ENCODE results near the gene GFOD1.
A peak's percentile ranks its signal among the peaks of the same experiment; 100 is the strongest.
"Not testable (repeated sequence)": the region's sequence is repeated elsewhere in the genome, so short reads cannot be mapped to it uniquely, and the experiment has no call there.

The GFOD1 gene

GRCh38 chr6:13396241-13396792, 91.1 kb downstream of the GFOD1 start:
- no peak for DNase-seq (ENCODE audit: low spot score)
- in situ Hi-C loops (cut with MboI; ENCODE audit: low pct_unique_long_range_greater_than_20kb, low sequenced_read_pairs, unreplicated experiment) = no loop called here
- no peak for TF ChIP-seq CTCF (IDR thresholded peaks at IDR 0.05; ENCODE audit: extremely low read depth, insufficient read depth, missing control alignments)

- DNase-seq (ENCODE audit: low spot score) = peak; percentile 55
- TF ChIP-seq CTCF (IDR thresholded peaks at IDR 0.05; ENCODE audit: extremely low read depth, insufficient read depth, missing control alignments) = no peak
- in situ Hi-C loops (cut with MboI; ENCODE audit: low pct_unique_long_range_greater_than_20kb, low sequenced_read_pairs, unreplicated experiment) = no loop called here
These were observed 91.8 kb downstream of the GFOD1 start for GRCh38 chr6:13395272-13396237.

GRCh38 chr6:13392462-13392861, 94.9 kb downstream of the GFOD1 start:
- in situ Hi-C loops (cut with MboI; ENCODE audit: low pct_unique_long_range_greater_than_20kb, low sequenced_read_pairs, unreplicated experiment) = no loop called here
- no peak for DNase-seq (ENCODE audit: low spot score)
- no peak for TF ChIP-seq CTCF (IDR thresholded peaks at IDR 0.05; ENCODE audit: extremely low read depth, insufficient read depth, missing control alignments)

GRCh38 chr6:13391537-13391936, 95.9 kb downstream of the GFOD1 start:
- DNase-seq (ENCODE audit: low spot score) = no peak
- in situ Hi-C loops (cut with MboI; ENCODE audit: low pct_unique_long_range_greater_than_20kb, low sequenced_read_pairs, unreplicated experiment) = no loop called here
- no peak for TF ChIP-seq CTCF (IDR thresholded peaks at IDR 0.05; ENCODE audit: extremely low read depth, insufficient read depth, missing control alignments)

- no peak for TF ChIP-seq CTCF (IDR thresholded peaks at IDR 0.05; ENCODE audit: extremely low read depth, insufficient read depth, missing control alignments)
- in situ Hi-C loops (cut with MboI; ENCODE audit: low pct_unique_long_range_greater_than_20kb, low sequenced_read_pairs, unreplicated experiment) = no loop called here
- no peak for DNase-seq (ENCODE audit: low spot score)
These were observed 96.7 kb downstream of the GFOD1 start for GRCh38 chr6:13390658-13391057.

GRCh38 chr6:13389237-13389636, 98.2 kb downstream of the GFOD1 start:
- DNase-seq (ENCODE audit: low spot score); in situ Hi-C loops (cut with MboI; ENCODE audit: low pct_unique_long_range_greater_than_20kb, low sequenced_read_pairs, unreplicated experiment): not testable (repeated sequence)

GRCh38 chr6:13388769-13389168, 98.6 kb downstream of the GFOD1 start:
- DNase-seq (ENCODE audit: low spot score); in situ Hi-C loops (cut with MboI; ENCODE audit: low pct_unique_long_range_greater_than_20kb, low sequenced_read_pairs, unreplicated experiment): not testable (repeated sequence)
